GM12878 (cell line): ENCODE results near the gene PAGE2. TPM values are rescaled to one million over a fixed set of nuclear protein-coding genes. Genes with fewer than 3 reads are reported as not detected.

ENCODE experiments used
- ATAC-seq: fragments of 200-7000 bp; cut with Tn5 transposase; 3 replicates; pipeline ENCODE4 v1.9.1; 2020; ENCODE audit warnings: mild to moderate bottlenecking, moderate library complexity
- BruUV-seq: library from RNA; stranded (reverse); fragments of 400-500 nt; replicated peaks from 2 replicates; lab custom pipeline; 2021; lab: Mats Ljungman, UMichigan
- CTCF ChIA-PET: fragments of 300-600 bp; sonication (Branson Sonifier 250); formaldehyde crosslinking; extraction: SDS; loops from one replicate; lab custom pipeline; 2021; ENCODE audit warnings: inconsistent platforms; lab: Yijun Ruan, JAX
- POLR2A ChIA-PET: fragments of 350-600 bp; formaldehyde crosslinking; extraction: SDS; loops from one replicate; lab custom pipeline; 2021; ENCODE audit warnings: inconsistent platforms; lab: Charles Lee
- RAD21 ChIA-PET: fragments of 300-600 bp; sonication (Branson Sonifier 250); formaldehyde crosslinking; loops from one replicate; lab custom pipeline; 2023; ENCODE audit warnings: antibody characterized with exemption; ENCODE audit not compliant: unreplicated experiment; lab: Charles Lee
- SMC1A ChIA-PET: fragments of 300-600 bp; sonication (Branson Sonifier 250); formaldehyde crosslinking; loops from one replicate; lab custom pipeline; 2023; ENCODE audit not compliant: unreplicated experiment, uncharacterized antibody; lab: Charles Lee
- DNase-seq: peaks from one replicate; pipeline ENCODE4 v3.0.0-alpha.2; 2011; ENCODE audit warnings: low read depth, low spot score
- FAIRE-seq: peaks from 3 replicates; lab custom pipeline; 2011; peaks lifted over from hg19 to GRCh38; lab: Jason Lieb, UNC
- H2AFZ ChIP-seq: 2 replicates; pipeline ENCODE4 v1.6.0; 2011; ENCODE audit warnings: low read depth, low read length, control low read depth; ENCODE audit not compliant: control insufficient read depth
- H3K27ac ChIP-seq: 2 replicates; pipeline ENCODE4 v1.5.1; 2011; ENCODE audit warnings: control low read depth; ENCODE audit not compliant: control insufficient read depth, insufficient read depth
- H3K27me3 ChIP-seq, 2 experiments: replicated peaks in 1 of 2; 2 replicates each; pipeline versions ENCODE4 v1.6.0 to v1.6.1; 2011; ENCODE audit warnings: low read length in 1 of 2; ENCODE audit not compliant: control insufficient read depth in 2 of 2, insufficient read depth in 2 of 2
- H3K36me3 ChIP-seq, 2 experiments: 2 replicates each; pipeline ENCODE4 v1.5.1; 2011; ENCODE audit warnings: low read length in 1 of 2; ENCODE audit not compliant: control insufficient read depth in 2 of 2, insufficient read depth in 2 of 2
- H3K4me1 ChIP-seq: 2 replicates; pipeline ENCODE4 v1.6.1; 2011; ENCODE audit warnings: mild to moderate bottlenecking, low read length, moderate library complexity, mixed read lengths; ENCODE audit not compliant: control insufficient read depth, insufficient read depth
- H3K4me2 ChIP-seq: 2 replicates; pipeline ENCODE4 v1.6.0; 2011; ENCODE audit warnings: control low read depth; ENCODE audit not compliant: control insufficient read depth, insufficient read depth
- H3K4me3 ChIP-seq: fragments of 200-600 bp; sonication (generic); 2 replicates; pipeline ENCODE4 v1.5.1; 2016
- H3K79me2 ChIP-seq: 2 replicates; pipeline ENCODE4 v1.6.0; 2011; ENCODE audit warnings: low read length; ENCODE audit not compliant: control insufficient read depth, insufficient read depth
- H3K9ac ChIP-seq: 2 replicates; pipeline ENCODE4 v1.8.0; 2011; ENCODE audit warnings: low read length, control low read depth, mixed read lengths; ENCODE audit not compliant: control insufficient read depth, insufficient read depth
- H3K9me3 ChIP-seq: replicated peaks from 3 replicates; pipeline ENCODE4 v1.5.1; 2011; ENCODE audit warnings: mild to moderate bottlenecking, low read length; ENCODE audit not compliant: control insufficient read depth, insufficient read depth
- H4K20me1 ChIP-seq: 2 replicates; pipeline ENCODE4 v1.6.0; 2011; ENCODE audit not compliant: control insufficient read depth, insufficient read depth
- BRCA1 ChIP-seq: IDR thresholded peaks from 2 replicates; pipeline ENCODE4 v1.6.1; 2011; ENCODE audit warnings: low read depth, low read length, improper control_type of control experiment
- NR2C2 ChIP-seq: IDR thresholded peaks from 2 replicates; pipeline ENCODE4 v1.6.1; 2011; ENCODE audit warnings: borderline replicate concordance, low read depth; ENCODE audit not compliant: control insufficient read depth, insufficient read length
- POLR2AphosphoS2 ChIP-seq: IDR thresholded peaks from 2 replicates; pipeline ENCODE4 v1.6.1; 2011; ENCODE audit warnings: low read depth, mild to moderate bottlenecking, low read length, improper control_type of control experiment, moderate library complexity
- POLR2AphosphoS5 ChIP-seq: IDR thresholded peaks from 2 replicates; pipeline ENCODE4 v1.6.1; 2011; ENCODE audit warnings: mild to moderate bottlenecking, low read length, inconsistent platforms
- RAD21 ChIP-seq: IDR thresholded peaks from 2 replicates; pipeline ENCODE4 v1.6.1; 2011; ENCODE audit warnings: mild to moderate bottlenecking, low read depth, low read length, moderate library complexity; ENCODE audit not compliant: insufficient read depth
- RB1 ChIP-seq: fragments of 450-650 bp; formaldehyde crosslinking; IDR thresholded peaks from 2 replicates; pipeline ENCODE4 v1.6.1; 2017; ENCODE audit warnings: mild to moderate bottlenecking, borderline replicate concordance
- SIN3A ChIP-seq: IDR thresholded peaks from 2 replicates; pipeline ENCODE4 v1.6.1; 2012; ENCODE audit warnings: low read depth, low read length, improper control_type of control experiment
- SMC3 ChIP-seq: IDR thresholded peaks from 2 replicates; pipeline ENCODE4 v1.6.1; 2011; ENCODE audit warnings: low read length, improper control_type of control experiment, borderline replicate concordance
- SP1 ChIP-seq: IDR thresholded peaks from one replicate; pipeline ENCODE4 v1.6.1; 2011; ENCODE audit warnings: low read depth, low read length
- SUPT20H ChIP-seq: IDR thresholded peaks from 2 replicates; pipeline ENCODE4 v1.6.1; 2011; ENCODE audit warnings: low read depth, mild to moderate bottlenecking, low read length, moderate library complexity, borderline replicate concordance; ENCODE audit not compliant: control insufficient read depth
- TBL1XR1 ChIP-seq: IDR thresholded peaks from 2 replicates; pipeline ENCODE4 v1.6.1; 2012; ENCODE audit warnings: low read depth, low read length, improper control_type of control experiment
- TCF12 ChIP-seq: IDR thresholded peaks from 2 replicates; pipeline ENCODE4 v1.6.1; 2011; ENCODE audit warnings: low read depth, mild to moderate bottlenecking, low read length
- ZNF384 ChIP-seq: IDR thresholded peaks from 2 replicates; pipeline ENCODE4 v1.6.1; 2012; ENCODE audit warnings: low read depth, mild to moderate bottlenecking, low read length, improper control_type of control experiment, borderline replicate concordance
- ZZZ3 ChIP-seq: IDR thresholded peaks from 2 replicates; pipeline ENCODE4 v1.6.1; 2011; ENCODE audit warnings: low read depth; ENCODE audit not compliant: control insufficient read depth, insufficient read length
- WGBS: methylation state at CpG from one replicate; pipeline ENCODE4 v1.1.6; 2016; ENCODE audit warnings: low lambda C conversion rate; ENCODE audit not compliant: insufficient replicate concordance, insufficient coverage; ENCODE audit errors: missing lambda C conversion rate; 5-methylcytosine and 5-hydroxymethylcytosine counted together
- in situ Hi-C: fragments of 300-500 bp; cut with MboI; formaldehyde crosslinking; loops from 9 replicates; pipeline ENCODE4 v1.14.3; 2018; ENCODE audit warnings: mixed read lengths
- intact Hi-C: fragments of 100-400 bp; cut with micrococcal nuclease; formaldehyde crosslinking; loops from one replicate; pipeline ENCODE4 v1.14.2; 2022; ENCODE audit not compliant: unreplicated experiment
- polyA plus RNA-seq, 11 experiments: library from polyadenylated mRNA; depleted of rRNA in 4 of 11; unstranded in 6 of 11; stranded (reverse) in 5 of 11; fragments of >200 nt; fragmentation: Nextera tagmentation in 4 of 11; fragmentation: Illumina TruSeq in 1 of 11; extraction: Ambion mirVana in 4 of 11; extraction: Trizol in 1 of 11; gene quantifications; 1 replicate in 1 of 11; 2 replicates in 10 of 11; pipeline versions ENCODE4 v1.2.1 to v1.2.3, GENCODE V29; 2011 to 2016; ENCODE audit warnings: inconsistent platforms in 2 of 11, missing spikeins in 2 of 11, low read depth in 1 of 11
- total RNA-seq, 4 experiments: library from RNA; depleted of rRNA in 3 of 4; stranded (reverse); fragments of >200 nt in 3 of 4; fragmentation: Illumina TruSeq in 1 of 4; extraction: Trizol in 1 of 4; gene quantifications; 2 replicates each; pipeline versions ENCODE4 v1.2.1 to v1.2.3, GENCODE V29; 2013 to 2021
- TF ChIP-seq, protein P1 (sequence below): fragments of 450-650 bp; IDR thresholded peaks from 2 replicates; pipeline ENCODE4 v1.6.1; 2017; ENCODE audit warnings: mild to moderate bottlenecking, moderate library complexity
- TF ChIP-seq, protein P2 (sequence below): fragments of 450-650 bp; IDR thresholded peaks from 2 replicates; pipeline ENCODE4 v1.6.1; 2017; ENCODE audit warnings: mild to moderate bottlenecking, low read depth, inconsistent platforms; ENCODE audit not compliant: poor library complexity, severe bottlenecking

PAGE2 gene
- total and polyA plus RNA-seq, 10 of the 15 experiments (the other 5 are each of a cell fraction or from before 2014, with no cell fraction given), result 0.81 TPM; not detected in 9

DNA sequence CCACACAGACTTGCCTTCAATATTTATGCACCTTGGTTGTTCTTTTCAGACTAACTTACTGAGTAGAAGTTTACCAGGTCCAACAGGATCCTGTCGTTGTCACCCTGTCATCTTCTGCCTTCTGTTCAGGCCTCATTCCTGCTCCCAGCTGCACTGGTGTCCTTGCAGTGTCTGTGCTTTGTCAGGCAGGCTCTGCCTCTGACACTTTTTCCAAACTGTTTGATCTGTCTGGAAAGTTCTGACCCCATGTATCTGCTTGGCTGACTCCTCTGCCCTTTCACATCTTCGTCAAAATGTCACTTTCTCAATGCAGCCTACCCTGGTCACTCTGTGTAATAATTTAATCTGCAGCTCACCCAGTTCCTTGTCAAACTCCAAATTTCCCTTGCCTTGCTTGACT is 9.9 kb downstream of the PAGE2 start (continued):
- TF ChIP-seq, protein P1, sequence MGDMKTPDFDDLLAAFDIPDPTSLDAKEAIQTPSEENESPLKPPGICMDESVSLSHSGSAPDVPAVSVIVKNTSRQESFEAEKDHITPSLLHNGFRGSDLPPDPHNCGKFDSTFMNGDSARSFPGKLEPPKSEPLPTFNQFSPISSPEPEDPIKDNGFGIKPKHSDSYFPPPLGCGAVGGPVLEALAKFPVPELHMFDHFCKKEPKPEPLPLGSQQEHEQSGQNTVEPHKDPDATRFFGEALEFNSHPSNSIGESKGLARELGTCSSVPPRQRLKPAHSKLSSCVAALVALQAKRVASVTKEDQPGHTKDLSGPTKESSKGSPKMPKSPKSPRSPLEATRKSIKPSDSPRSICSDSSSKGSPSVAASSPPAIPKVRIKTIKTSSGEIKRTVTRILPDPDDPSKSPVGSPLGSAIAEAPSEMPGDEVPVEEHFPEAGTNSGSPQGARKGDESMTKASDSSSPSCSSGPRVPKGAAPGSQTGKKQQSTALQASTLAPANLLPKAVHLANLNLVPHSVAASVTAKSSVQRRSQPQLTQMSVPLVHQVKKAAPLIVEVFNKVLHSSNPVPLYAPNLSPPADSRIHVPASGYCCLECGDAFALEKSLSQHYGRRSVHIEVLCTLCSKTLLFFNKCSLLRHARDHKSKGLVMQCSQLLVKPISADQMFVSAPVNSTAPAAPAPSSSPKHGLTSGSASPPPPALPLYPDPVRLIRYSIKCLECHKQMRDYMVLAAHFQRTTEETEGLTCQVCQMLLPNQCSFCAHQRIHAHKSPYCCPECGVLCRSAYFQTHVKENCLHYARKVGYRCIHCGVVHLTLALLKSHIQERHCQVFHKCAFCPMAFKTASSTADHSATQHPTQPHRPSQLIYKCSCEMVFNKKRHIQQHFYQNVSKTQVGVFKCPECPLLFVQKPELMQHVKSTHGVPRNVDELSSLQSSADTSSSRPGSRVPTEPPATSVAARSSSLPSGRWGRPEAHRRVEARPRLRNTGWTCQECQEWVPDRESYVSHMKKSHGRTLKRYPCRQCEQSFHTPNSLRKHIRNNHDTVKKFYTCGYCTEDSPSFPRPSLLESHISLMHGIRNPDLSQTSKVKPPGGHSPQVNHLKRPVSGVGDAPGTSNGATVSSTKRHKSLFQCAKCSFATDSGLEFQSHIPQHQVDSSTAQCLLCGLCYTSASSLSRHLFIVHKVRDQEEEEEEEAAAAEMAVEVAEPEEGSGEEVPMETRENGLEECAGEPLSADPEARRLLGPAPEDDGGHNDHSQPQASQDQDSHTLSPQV, result no peak
- TF ChIP-seq SP1 (no peak), SUPT20H (no peak), TBL1XR1 (no peak)
- TF ChIP-seq, all 136 proteins: peak for 0

- H3K9me3 ChIP-seq, result no peaks in the 10 kb centered on the region
- H3K27me3 ChIP-seq, result no peaks in the 10 kb centered on the region
- H3K36me3 ChIP-seq, result no peaks in the 10 kb centered on the region
- FAIRE-seq, result no peak
- ATAC-seq, result no peak
- H3K27ac ChIP-seq, result no peak overlapping the region
- no peak overlapping the region for H3K4me3 ChIP-seq
- TF ChIP-seq RB1 (no peak), RAD21 (no peak), POLR2AphosphoS2 (no peak), BRCA1 (no peak), POLR2AphosphoS5 (no peak), ZNF384 (no peak), TCF12 (no peak), NR2C2 (no peak), SMC3 (no peak), SIN3A (no peak), ZZZ3 (no peak)
- TF ChIP-seq, protein P2, sequence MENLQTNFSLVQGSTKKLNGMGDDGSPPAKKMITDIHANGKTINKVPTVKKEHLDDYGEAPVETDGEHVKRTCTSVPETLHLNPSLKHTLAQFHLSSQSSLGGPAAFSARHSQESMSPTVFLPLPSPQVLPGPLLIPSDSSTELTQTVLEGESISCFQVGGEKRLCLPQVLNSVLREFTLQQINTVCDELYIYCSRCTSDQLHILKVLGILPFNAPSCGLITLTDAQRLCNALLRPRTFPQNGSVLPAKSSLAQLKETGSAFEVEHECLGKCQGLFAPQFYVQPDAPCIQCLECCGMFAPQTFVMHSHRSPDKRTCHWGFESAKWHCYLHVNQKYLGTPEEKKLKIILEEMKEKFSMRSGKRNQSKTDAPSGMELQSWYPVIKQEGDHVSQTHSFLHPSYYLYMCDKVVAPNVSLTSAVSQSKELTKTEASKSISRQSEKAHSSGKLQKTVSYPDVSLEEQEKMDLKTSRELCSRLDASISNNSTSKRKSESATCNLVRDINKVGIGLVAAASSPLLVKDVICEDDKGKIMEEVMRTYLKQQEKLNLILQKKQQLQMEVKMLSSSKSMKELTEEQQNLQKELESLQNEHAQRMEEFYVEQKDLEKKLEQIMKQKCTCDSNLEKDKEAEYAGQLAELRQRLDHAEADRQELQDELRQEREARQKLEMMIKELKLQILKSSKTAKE, result no peak
- RAD21 ChIA-PET, result no interaction called here
- BruUV-seq, result no TSS peak
- H3K4me1 ChIP-seq, result no peaks in the 10 kb centered on the region
- H3K4me2 ChIP-seq, result no peak overlapping the region
- H4K20me1 ChIP-seq, result no peaks in the 10 kb centered on the region
- no peak for DNase-seq
- POLR2A ChIA-PET, result no interaction called here
- 0% methylated on average over 1 of the region's 1 CpG for WGBS
- in situ Hi-C loops, result no loop called here
- CTCF ChIA-PET, result no interaction called here
- no peaks in the 10 kb centered on the region for H3K79me2 ChIP-seq
- no peak overlapping the region for H2AFZ ChIP-seq
- intact Hi-C loops, result no loop called here
- SMC1A ChIA-PET, result no interaction called here
- no peak overlapping the region for H3K9ac ChIP-seq
Measured at GRCh38 chrX:55099162-55099561, 10.3 kb downstream of the PAGE2 start.
